Stimulated activated CD4-positive, alpha-beta T cell treated with anti-CD3 and anti-CD28 coated beads, Interleukin-2, amount 100 ng/mL, for 4 hours (primary cell): ENCODE data around the gene AGTPBP1.

Source experiments
- DNase-seq: peaks from one replicate; pipeline ENCODE4 v3.0.0-alpha.2; 2020; ENCODE audit warnings: low read depth

The AGTPBP1 gene

GRCh38 chr9:85717220-85717619 is 24.5 kb downstream of the AGTPBP1 start:
- DNase-seq, result no peak

- DNase-seq, result no peak
Measured at GRCh38 chr9:85716031-85716877, 25.5 kb downstream of the AGTPBP1 start.

GRCh38 chr9:85715587-85715986 is 26.2 kb downstream of the AGTPBP1 start:
- DNase-seq, result no peak

GRCh38 chr9:85713897-85714296 is 27.9 kb downstream of the AGTPBP1 start:
- no peak for DNase-seq

GRCh38 chr9:85704744-85705143 is 37.0 kb downstream of the AGTPBP1 start:
- DNase-seq, result no peak

- no peak for DNase-seq
Measured at GRCh38 chr9:85703398-85703797, 38.4 kb downstream of the AGTPBP1 start.

- no peak for DNase-seq
Measured at GRCh38 chr9:85702726-85703289, 38.9 kb downstream of the AGTPBP1 start.

- DNase-seq, result no peak
Measured at GRCh38 chr9:85702191-85702590, 39.6 kb downstream of the AGTPBP1 start.

GRCh38 chr9:85700330-85700729 is 41.4 kb downstream of the AGTPBP1 start:
- DNase-seq, result no peak

GRCh38 chr9:85688361-85688760 is 53.4 kb downstream of the AGTPBP1 start:
- DNase-seq, result no peak

- no peak for DNase-seq
Measured at GRCh38 chr9:85685081-85685480, 56.7 kb downstream of the AGTPBP1 start.

GRCh38 chr9:85676790-85677189 is 65.0 kb downstream of the AGTPBP1 start:
- no peak for DNase-seq

GRCh38 chr9:85667374-85667773 is 74.4 kb downstream of the AGTPBP1 start:
- DNase-seq, result no peak

GRCh38 chr9:85666086-85666485 is 75.7 kb downstream of the AGTPBP1 start:
- DNase-seq, result no peak

- no peak for DNase-seq
Measured at GRCh38 chr9:85662573-85662972, 79.2 kb downstream of the AGTPBP1 start.

- no peak for DNase-seq
Measured at GRCh38 chr9:85658716-85659115, 83.0 kb downstream of the AGTPBP1 start.

- DNase-seq, result no peak
Measured at GRCh38 chr9:85653153-85653552, 88.6 kb downstream of the AGTPBP1 start.

- no peak for DNase-seq
Measured at GRCh38 chr9:85647571-85647970, 94.2 kb downstream of the AGTPBP1 start.

- DNase-seq, result no peak
Measured at GRCh38 chr9:85645909-85646627, 95.7 kb downstream of the AGTPBP1 start.

GRCh38 chr9:85640425-85640824 is 101.3 kb downstream of the AGTPBP1 start:
- DNase-seq, result no peak

GRCh38 chr9:85639675-85640186 is 102.0 kb downstream of the AGTPBP1 start:
- DNase-seq, result no peak

GRCh38 chr9:85631809-85632208 is 109.9 kb downstream of the AGTPBP1 start:
- no peak for DNase-seq

- no peak for DNase-seq
Measured at GRCh38 chr9:85630676-85631075, 111.1 kb downstream of the AGTPBP1 start.
